PC-3 (cell line): ENCODE measurements around the gene B3GNT8. TPM values are rescaled to one million over a fixed set of nuclear protein-coding genes. Genes with fewer than 3 reads are reported as not detected.

Experiments
- ATAC-seq: fragments of 200-7000 bp; cut with Tn5 transposase; 2 replicates; pipeline ENCODE4 v1.9.1; 2020; ENCODE audit warnings: mild to moderate bottlenecking, moderate library complexity
- BruUV-seq: library from RNA; stranded (reverse); fragments of 400-500 nt; replicated peaks from 2 replicates; lab custom pipeline; 2021; lab: Mats Ljungman, UMichigan
- CTCF ChIA-PET: fragments of 300-600 bp; sonication (Branson Sonifier 250); formaldehyde crosslinking; loops from one replicate; lab custom pipeline; 2022; ENCODE audit warnings: antibody characterized with exemption; lab: Charles Lee
- POLR2A ChIA-PET: fragments of 300-600 bp; sonication (Branson Sonifier 250); formaldehyde crosslinking; loops from one replicate; lab custom pipeline; 2022; ENCODE audit warnings: antibody characterized with exemption; ENCODE audit not compliant: unreplicated experiment; lab: Charles Lee
- DNase-seq: peaks from one replicate; pipeline ENCODE4 v3.0.0-alpha.2; 2015
- H2AFZ ChIP-seq: fragments of 300-600 bp; sonication (generic); 2 replicates; pipeline ENCODE4 v1.6.0; 2016; ENCODE audit warnings: antibody characterized with exemption, low read length
- H3F3A ChIP-seq: fragments of 300-600 bp; sonication (generic); one replicate; pipeline ENCODE4 v1.6.0; 2017; ENCODE audit warnings: antibody characterized with exemption, low read length, control low read depth, mild to moderate bottlenecking; ENCODE audit not compliant: unreplicated experiment
- H3K27ac ChIP-seq: fragments of 300-600 bp; sonication (generic); 2 replicates; pipeline ENCODE4 v1.5.1; 2016; ENCODE audit warnings: mild to moderate bottlenecking, low read length
- H3K27me3 ChIP-seq: fragments of 300-600 bp; sonication (generic); 2 replicates; pipeline ENCODE4 v1.6.1; 2016; ENCODE audit warnings: low read length, mixed read lengths
- H3K36me3 ChIP-seq: fragments of 300-600 bp; sonication (generic); 2 replicates; pipeline ENCODE4 v1.6.1; 2016; ENCODE audit warnings: low read depth, mixed run types, low read length, mixed read lengths
- H3K4me1 ChIP-seq: fragments of 300-600 bp; sonication (generic); 2 replicates; pipeline ENCODE4 v1.5.1; 2016; ENCODE audit warnings: low read length; ENCODE audit not compliant: insufficient read depth
- H3K4me2 ChIP-seq: fragments of 300-600 bp; sonication (generic); 2 replicates; pipeline ENCODE4 v1.6.0; 2016; ENCODE audit warnings: low read length
- H3K4me3 ChIP-seq: fragments of 300-600 bp; sonication (generic); 2 replicates; pipeline ENCODE4 v1.5.1; 2016; ENCODE audit warnings: mild to moderate bottlenecking, low read length, mixed read lengths
- H3K79me2 ChIP-seq: fragments of 300-600 bp; sonication (generic); 2 replicates; pipeline ENCODE4 v1.6.1; 2017; ENCODE audit warnings: low read length, mixed read lengths
- H3K9ac ChIP-seq: fragments of 300-600 bp; sonication (generic); 2 replicates; pipeline ENCODE4 v1.6.0; 2016; ENCODE audit warnings: mild to moderate bottlenecking, low read length
- H3K9me2 ChIP-seq: fragments of 300-600 bp; sonication (generic); replicated peaks from 2 replicates; pipeline ENCODE4 v1.6.1; 2016; ENCODE audit warnings: mixed run types, low read length, mixed read lengths
- H3K9me3 ChIP-seq: fragments of 300-600 bp; sonication (generic); 2 replicates; pipeline ENCODE4 v1.6.1; 2016; ENCODE audit warnings: low read length, mixed read lengths
- H4K20me1 ChIP-seq: fragments of 300-600 bp; sonication (generic); 2 replicates; pipeline ENCODE4 v1.6.1; 2016; ENCODE audit warnings: low read length, mixed read lengths
- EZH2 ChIP-seq: fragments of 300-600 bp; sonication (generic); IDR thresholded peaks from one replicate; pipeline ENCODE4 v1.6.1; 2017; ENCODE audit warnings: antibody characterized with exemption, mild to moderate bottlenecking, low read length; ENCODE audit not compliant: unreplicated experiment
- EZH2phosphoT487 ChIP-seq: fragments of 300-600 bp; sonication (generic); IDR thresholded peaks from 2 replicates; pipeline ENCODE4 v1.6.1; 2018; ENCODE audit warnings: mild to moderate bottlenecking, antibody characterized with exemption, low read length, borderline replicate concordance
- intact Hi-C: fragments of 100-400 bp; cut with micrococcal nuclease; formaldehyde crosslinking; loops from 2 replicates; pipeline ENCODE4 v1.9.0; 2023
- total RNA-seq: library from RNA; depleted of rRNA; stranded (reverse); fragments of >200 nt; gene quantifications from 2 replicates; pipeline ENCODE4 v1.2.3, GENCODE V29; 2014
- TF ChIP-seq, protein P1 (sequence below): fragments of 300-600 bp; sonication (generic); conservative IDR thresholded peaks from 2 replicates; pipeline ENCODE4 v1.5.1; 2017; ENCODE audit warnings: antibody characterized with exemption, low read depth, mild to moderate bottlenecking, low read length

B3GNT8 gene
- total RNA-seq, 1 experiment from 2014 or later = 2.3 TPM

GRCh38 chr19:41455936-41456335 lies 28.8 kb upstream of the B3GNT8 start:
- Histone ChIP-seq H3K27ac (no peak overlapping the region), H3K9ac (no peak overlapping the region), H3K27me3 (peaks cover 30% of the 10 kb centered on the region), H3K4me1 (no peaks in the 10 kb centered on the region), H3K36me3 (no peaks in the 10 kb centered on the region), H4K20me1 (no peaks in the 10 kb centered on the region), H3K79me2 (no peaks in the 10 kb centered on the region), H3K9me2 (no peaks in the 10 kb centered on the region), H3K4me3 (no peak overlapping the region), H3F3A (no peaks in the 10 kb centered on the region), H2AFZ (no peak overlapping the region), H3K9me3 (no peaks in the 10 kb centered on the region), H3K4me2 (no peak overlapping the region)
- no TSS peak for BruUV-seq
- DNase-seq = no peak
- TF ChIP-seq, protein P1, sequence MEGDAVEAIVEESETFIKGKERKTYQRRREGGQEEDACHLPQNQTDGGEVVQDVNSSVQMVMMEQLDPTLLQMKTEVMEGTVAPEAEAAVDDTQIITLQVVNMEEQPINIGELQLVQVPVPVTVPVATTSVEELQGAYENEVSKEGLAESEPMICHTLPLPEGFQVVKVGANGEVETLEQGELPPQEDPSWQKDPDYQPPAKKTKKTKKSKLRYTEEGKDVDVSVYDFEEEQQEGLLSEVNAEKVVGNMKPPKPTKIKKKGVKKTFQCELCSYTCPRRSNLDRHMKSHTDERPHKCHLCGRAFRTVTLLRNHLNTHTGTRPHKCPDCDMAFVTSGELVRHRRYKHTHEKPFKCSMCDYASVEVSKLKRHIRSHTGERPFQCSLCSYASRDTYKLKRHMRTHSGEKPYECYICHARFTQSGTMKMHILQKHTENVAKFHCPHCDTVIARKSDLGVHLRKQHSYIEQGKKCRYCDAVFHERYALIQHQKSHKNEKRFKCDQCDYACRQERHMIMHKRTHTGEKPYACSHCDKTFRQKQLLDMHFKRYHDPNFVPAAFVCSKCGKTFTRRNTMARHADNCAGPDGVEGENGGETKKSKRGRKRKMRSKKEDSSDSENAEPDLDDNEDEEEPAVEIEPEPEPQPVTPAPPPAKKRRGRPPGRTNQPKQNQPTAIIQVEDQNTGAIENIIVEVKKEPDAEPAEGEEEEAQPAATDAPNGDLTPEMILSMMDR = no peak
- no peak for TF ChIP-seq EZH2
- no peak for TF ChIP-seq EZH2phosphoT487
- ChIA-PET POLR2A (interaction anchor here (0.6 kb wide), 1 partner anchor 243 kb away, joined by 9 read pairs; no protein-coding TSS in a partner anchor), CTCF (no interaction called here)
- intact Hi-C loops = no loop called here
- no peak for ATAC-seq

DNA sequence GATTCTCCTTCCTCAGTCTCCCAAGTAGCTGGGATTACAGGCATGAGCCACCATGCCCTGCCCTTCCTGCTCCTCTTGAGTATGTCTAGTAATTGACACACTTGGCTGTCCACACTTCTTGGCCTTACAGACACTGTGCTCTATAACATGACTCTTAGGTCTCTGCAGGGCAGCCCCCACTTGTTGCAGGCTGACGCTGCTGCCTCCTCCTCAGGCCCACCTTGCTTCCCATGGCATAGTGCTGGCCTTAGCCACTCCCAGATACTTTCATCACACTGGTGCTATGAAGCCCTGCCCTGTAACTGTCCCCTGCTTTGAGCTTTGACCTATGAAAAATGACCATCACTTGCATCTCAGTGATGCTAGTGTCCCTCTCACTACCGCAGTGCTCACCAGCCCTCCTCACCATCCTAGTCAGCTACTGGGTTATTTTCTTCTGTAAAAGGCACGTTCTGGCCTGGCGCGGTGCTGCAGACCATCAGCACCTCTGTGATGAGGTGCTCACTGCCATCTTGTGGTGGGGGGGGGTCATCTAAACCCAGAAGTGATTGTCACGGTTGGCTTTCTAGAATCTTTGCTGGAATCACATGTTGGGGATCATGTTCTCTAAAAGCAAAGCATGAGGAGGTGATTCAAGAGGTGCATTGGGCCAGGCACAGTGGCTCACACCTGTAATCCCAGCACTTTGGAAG lies 25.6 kb upstream of the B3GNT8 start:
- no peak overlapping the region for H3K9ac ChIP-seq
- H3K4me3 ChIP-seq = no peak overlapping the region
- no peaks in the 10 kb centered on the region for H3F3A ChIP-seq
- H3K4me1 ChIP-seq = no peaks in the 10 kb centered on the region
- TF ChIP-seq EZH2 = no peak
- TF ChIP-seq, protein P1 = no peak
- TF ChIP-seq EZH2phosphoT487 = no peak
- POLR2A ChIA-PET = no interaction called here
- intact Hi-C loops = no loop called here
- H2AFZ ChIP-seq = no peak overlapping the region
- H4K20me1 ChIP-seq = no peaks in the 10 kb centered on the region
- no peaks in the 10 kb centered on the region for H3K9me2 ChIP-seq
- no peaks in the 10 kb centered on the region for H3K79me2 ChIP-seq
- H3K9me3 ChIP-seq = no peaks in the 10 kb centered on the region
- BruUV-seq = no TSS peak
- ATAC-seq (no peak), DNase-seq (no peak)
- no peak overlapping the region for H3K4me2 ChIP-seq
- CTCF ChIA-PET = no interaction called here
- H3K27ac ChIP-seq = no peak overlapping the region
- H3K27me3 ChIP-seq = peaks cover 5% of the 10 kb centered on the region; the same call in 1 of the 2 replicates
- H3K36me3 ChIP-seq = no peaks in the 10 kb centered on the region

- Histone ChIP-seq H3K4me2 (no peak overlapping the region), H3K27me3 (no peaks in the 10 kb centered on the region), H3K36me3 (no peaks in the 10 kb centered on the region), H3K79me2 (no peaks in the 10 kb centered on the region), H3F3A (no peaks in the 10 kb centered on the region), H3K4me1 (no peaks in the 10 kb centered on the region), H3K9ac (no peak overlapping the region), H3K27ac (no peak overlapping the region), H2AFZ (no peak overlapping the region), H4K20me1 (no peaks in the 10 kb centered on the region), H3K9me3 (no peaks in the 10 kb centered on the region), H3K9me2 (no peaks in the 10 kb centered on the region), H3K4me3 (no peak overlapping the region)
- ATAC-seq (no peak), DNase-seq (no peak)
- intact Hi-C loops = loop anchor here (1.0 kb wide), 1 partner anchor 113 kb away; no protein-coding TSS in a partner anchor
- TF ChIP-seq EZH2phosphoT487 = no peak
- TF ChIP-seq, protein P1 = no peak
- TF ChIP-seq EZH2 = no peak
- CTCF ChIA-PET = interaction anchor here (1.0 kb wide), 1 partner anchor 114 kb away, joined by 3 read pairs; no protein-coding TSS in a partner anchor
- POLR2A ChIA-PET = no interaction called here
- BruUV-seq = no TSS peak
Measured at GRCh38 chr19:41449865-41450178, 22.6 kb upstream of the B3GNT8 start.
